ENCODE data around the gene PHF13.

DNA sequence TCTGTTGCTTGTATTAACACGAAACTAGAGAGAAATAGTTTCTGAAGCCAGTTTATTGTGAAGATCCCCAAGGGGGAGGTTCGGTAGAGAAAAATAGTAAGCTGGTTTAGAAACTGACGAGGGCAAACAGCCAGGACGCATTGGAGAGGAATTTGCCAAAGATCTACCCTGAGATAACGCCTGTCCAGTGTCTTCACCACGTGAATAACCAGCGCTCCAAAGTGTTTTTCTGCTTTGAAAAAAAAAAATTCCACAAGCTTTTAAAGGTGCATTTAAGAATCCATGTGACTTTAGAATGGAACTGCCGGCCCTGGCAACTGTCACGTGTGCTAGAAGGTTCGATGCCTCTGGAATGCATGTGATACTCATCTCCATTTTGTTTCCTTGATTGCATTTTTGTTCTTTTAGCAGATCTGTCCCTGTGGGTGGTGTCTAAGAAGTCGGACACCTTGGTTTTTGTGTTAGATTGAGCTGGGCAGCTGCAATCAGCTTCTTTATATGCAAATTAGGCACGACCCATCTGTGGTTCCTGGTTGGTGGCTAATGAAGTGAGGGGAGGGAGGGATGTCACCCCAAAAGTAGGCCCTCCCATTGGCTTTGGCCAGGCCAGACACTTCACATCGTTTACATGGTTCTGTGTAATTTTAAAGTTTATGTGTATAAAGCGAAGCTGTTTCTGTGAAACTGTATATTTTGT, 9.9 kb downstream of the PHF13 start:
- no peak for TF ChIP-seq RAD21 (IDR thresholded peaks at IDR 0.05; ENCODE audit: low read length)
- no peak for TF ChIP-seq MAX (IDR thresholded peaks at IDR 0.05; ENCODE audit: low read depth)
- no peak for TF ChIP-seq POLR2AphosphoS5 (IDR thresholded peaks at IDR 0.05; ENCODE audit: low read depth, low read length)
- TF ChIP-seq YY1 (IDR thresholded peaks at IDR 0.05; ENCODE audit: low read depth), result no peak
- TF ChIP-seq, protein P1, sequence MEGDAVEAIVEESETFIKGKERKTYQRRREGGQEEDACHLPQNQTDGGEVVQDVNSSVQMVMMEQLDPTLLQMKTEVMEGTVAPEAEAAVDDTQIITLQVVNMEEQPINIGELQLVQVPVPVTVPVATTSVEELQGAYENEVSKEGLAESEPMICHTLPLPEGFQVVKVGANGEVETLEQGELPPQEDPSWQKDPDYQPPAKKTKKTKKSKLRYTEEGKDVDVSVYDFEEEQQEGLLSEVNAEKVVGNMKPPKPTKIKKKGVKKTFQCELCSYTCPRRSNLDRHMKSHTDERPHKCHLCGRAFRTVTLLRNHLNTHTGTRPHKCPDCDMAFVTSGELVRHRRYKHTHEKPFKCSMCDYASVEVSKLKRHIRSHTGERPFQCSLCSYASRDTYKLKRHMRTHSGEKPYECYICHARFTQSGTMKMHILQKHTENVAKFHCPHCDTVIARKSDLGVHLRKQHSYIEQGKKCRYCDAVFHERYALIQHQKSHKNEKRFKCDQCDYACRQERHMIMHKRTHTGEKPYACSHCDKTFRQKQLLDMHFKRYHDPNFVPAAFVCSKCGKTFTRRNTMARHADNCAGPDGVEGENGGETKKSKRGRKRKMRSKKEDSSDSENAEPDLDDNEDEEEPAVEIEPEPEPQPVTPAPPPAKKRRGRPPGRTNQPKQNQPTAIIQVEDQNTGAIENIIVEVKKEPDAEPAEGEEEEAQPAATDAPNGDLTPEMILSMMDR (IDR thresholded peaks at IDR 0.05), result no peak
- TF ChIP-seq NFIC (IDR thresholded peaks at IDR 0.05; ENCODE audit: borderline replicate concordance), result peak; percentile 27; the same call in 1 of the 2 replicates
- no peak for TF ChIP-seq NRF1 (IDR thresholded peaks at IDR 0.05; ENCODE audit: low read depth, low read length)
- no peak for TF ChIP-seq EP300 (IDR thresholded peaks at IDR 0.05; ENCODE audit: borderline replicate concordance in 1 of 2, low read depth in 1 of 2, low read length in 1 of 2)
- TF ChIP-seq GABPA (IDR thresholded peaks at IDR 0.05; ENCODE audit: low read depth), result no peak
- TF ChIP-seq USF1 (IDR thresholded peaks at IDR 0.05; ENCODE audit: borderline replicate concordance, low read depth), result no peak
- no peak for TF ChIP-seq SIN3A (IDR thresholded peaks at IDR 0.05; ENCODE audit: borderline replicate concordance, low read depth, low read length)
- TF ChIP-seq JUND (IDR thresholded peaks at IDR 0.05), result no peak
- TF ChIP-seq, protein P2, sequence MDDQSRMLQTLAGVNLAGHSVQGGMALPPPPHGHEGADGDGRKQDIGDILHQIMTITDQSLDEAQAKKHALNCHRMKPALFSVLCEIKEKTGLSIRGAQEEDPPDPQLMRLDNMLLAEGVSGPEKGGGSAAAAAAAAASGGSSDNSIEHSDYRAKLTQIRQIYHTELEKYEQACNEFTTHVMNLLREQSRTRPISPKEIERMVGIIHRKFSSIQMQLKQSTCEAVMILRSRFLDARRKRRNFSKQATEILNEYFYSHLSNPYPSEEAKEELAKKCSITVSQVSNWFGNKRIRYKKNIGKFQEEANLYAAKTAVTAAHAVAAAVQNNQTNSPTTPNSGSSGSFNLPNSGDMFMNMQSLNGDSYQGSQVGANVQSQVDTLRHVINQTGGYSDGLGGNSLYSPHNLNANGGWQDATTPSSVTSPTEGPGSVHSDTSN (IDR thresholded peaks at IDR 0.05), result no peak
- TF ChIP-seq FOSL2 (IDR thresholded peaks at IDR 0.05; ENCODE audit: borderline replicate concordance, low read depth), result 0 out of 2 replicates have a peak, but pooled peaks have one; percentile 9

Data from SK-N-SH (cell line).